Astrocyte (in vitro differentiated cells and primary cell): ENCODE data around the gene ST8SIA2. TPM values are rescaled to one million over a fixed set of nuclear protein-coding genes. Genes with fewer than 3 reads are reported as not detected.

Experiments used
- DNase-seq: peaks from one replicate; pipeline ENCODE4 v3.0.0-alpha.2; 2010; ENCODE audit warnings: low read depth
- FAIRE-seq: peaks from 2 replicates; lab custom pipeline; 2011; peaks lifted over from hg19 to GRCh38; lab: Jason Lieb, UNC
- H2AFZ ChIP-seq: 2 replicates; pipeline ENCODE4 v1.6.0; 2012; ENCODE audit warnings: low read depth, low read length, inconsistent platforms
- H3K27ac ChIP-seq: 2 replicates; pipeline ENCODE4 v1.5.1; 2011; ENCODE audit warnings: low read depth, low read length, inconsistent platforms
- H3K27me3 ChIP-seq: 2 replicates; pipeline ENCODE4 v1.6.0; 2011; ENCODE audit warnings: low read length, inconsistent platforms; ENCODE audit not compliant: insufficient read depth
- H3K36me3 ChIP-seq: 2 replicates; pipeline ENCODE4 v1.5.1; 2011; ENCODE audit warnings: low read length, inconsistent platforms; ENCODE audit not compliant: insufficient read depth
- H3K4me1 ChIP-seq: 2 replicates; pipeline ENCODE4 v1.5.1; 2011; ENCODE audit warnings: low read length, inconsistent platforms; ENCODE audit not compliant: insufficient read depth
- H3K4me2 ChIP-seq: 2 replicates; pipeline ENCODE4 v1.6.0; 2012; ENCODE audit warnings: low read length, inconsistent platforms
- H3K4me3 ChIP-seq: 2 replicates; pipeline ENCODE4 v1.5.1; 2011; ENCODE audit warnings: low read depth, mild to moderate bottlenecking, low read length, inconsistent platforms; ENCODE audit not compliant: insufficient read depth
- H3K79me2 ChIP-seq: 2 replicates; pipeline ENCODE4 v1.6.0; 2012; ENCODE audit warnings: mild to moderate bottlenecking, low read length, inconsistent platforms; ENCODE audit not compliant: insufficient read depth
- H3K9ac ChIP-seq: 2 replicates; pipeline ENCODE4 v1.6.0; 2012; ENCODE audit warnings: mild to moderate bottlenecking, low read length, inconsistent platforms
- H3K9me3 ChIP-seq: 2 replicates; pipeline ENCODE4 v1.5.1; 2012; ENCODE audit warnings: low read depth, mild to moderate bottlenecking, low read length, inconsistent platforms; ENCODE audit not compliant: insufficient read depth
- H4K20me1 ChIP-seq: 2 replicates; pipeline ENCODE4 v1.6.0; 2012; ENCODE audit warnings: low read length, inconsistent platforms; ENCODE audit not compliant: insufficient read depth
- H3K27ac Mint-ChIP-seq: one replicate; pipeline ENCODE4 v1.8.0; 2021; ENCODE audit warnings: mild to moderate bottlenecking, mixed read lengths; ENCODE audit not compliant: unreplicated experiment
- H3K27me3 Mint-ChIP-seq: one replicate; pipeline ENCODE4 v1.8.0; 2021; ENCODE audit warnings: low read depth, mixed read lengths; ENCODE audit not compliant: unreplicated experiment
- H3K36me3 Mint-ChIP-seq: one replicate; pipeline ENCODE4 v1.8.0; 2021; ENCODE audit warnings: low read depth, mixed read lengths; ENCODE audit not compliant: unreplicated experiment
- H3K4me1 Mint-ChIP-seq: one replicate; pipeline ENCODE4 v1.8.0; 2021; ENCODE audit warnings: low read depth, mixed read lengths; ENCODE audit not compliant: unreplicated experiment
- H3K4me3 Mint-ChIP-seq: one replicate; pipeline ENCODE4 v1.8.0; 2021; ENCODE audit warnings: mild to moderate bottlenecking, moderate library complexity, mixed read lengths; ENCODE audit not compliant: unreplicated experiment
- H3K9me3 Mint-ChIP-seq: one replicate; pipeline ENCODE4 v1.8.0; 2021; ENCODE audit warnings: mild to moderate bottlenecking, mixed read lengths; ENCODE audit not compliant: unreplicated experiment
- EZH2 ChIP-seq: IDR thresholded peaks from 2 replicates; pipeline ENCODE4 v1.6.1; 2012; ENCODE audit warnings: mild to moderate bottlenecking, low read length, inconsistent platforms; ENCODE audit not compliant: insufficient read depth
- total RNA-seq: library from RNA; stranded (reverse); gene quantifications from 2 replicates; pipeline ENCODE4 v1.2.1, GENCODE V29; 2021
- TF ChIP-seq, protein P1 (sequence below): IDR thresholded peaks from 2 replicates; pipeline ENCODE4 v1.5.1; 2011; ENCODE audit warnings: low read depth, mild to moderate bottlenecking, inconsistent platforms, low read length, moderate library complexity; ENCODE audit not compliant: insufficient read depth

ST8SIA2 gene
- total RNA-seq, 1 donor from 2014 or later: 8.6 TPM

DNA sequence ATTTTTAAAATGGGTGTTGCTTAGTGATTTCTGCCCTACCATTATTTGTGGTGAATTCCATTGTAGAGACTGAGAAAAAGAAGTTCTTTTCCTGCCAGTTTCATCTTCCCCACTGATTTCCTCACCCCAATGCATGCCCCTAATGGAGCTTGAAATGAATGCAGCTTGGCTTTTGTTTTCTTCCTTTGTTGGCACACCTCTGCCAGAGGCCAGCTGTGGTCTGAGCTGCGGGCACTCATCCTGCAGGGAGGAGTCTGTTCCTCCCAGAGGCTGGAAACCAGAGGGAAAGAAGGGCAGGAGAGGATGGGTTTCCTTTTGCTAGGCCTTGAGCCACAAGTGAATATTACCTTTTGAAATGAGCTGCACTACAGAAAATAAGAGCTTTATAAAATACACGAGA lies 9.3 kb upstream of the ST8SIA2 start:
- Histone ChIP-seq H3K9me3 (no peaks in the 10 kb centered on the region), H3K27me3 (peaks cover 7% of the 10 kb centered on the region), H3K4me2 (no peak overlapping the region), H3K79me2 (no peaks in the 10 kb centered on the region), H3K9ac (no peak overlapping the region), H3K4me3 (no peak overlapping the region), H4K20me1 (no peaks in the 10 kb centered on the region), H3K4me1 (peaks cover 8% of the 10 kb centered on the region), H3K36me3 (no peaks in the 10 kb centered on the region), H2AFZ (no peak overlapping the region), H3K27ac (no peak overlapping the region)
- no peaks in the 10 kb centered on the region for H3K36me3 Mint-ChIP-seq
- H3K4me1 Mint-ChIP-seq: peaks cover 18% of the 10 kb centered on the region
- H3K9me3 Mint-ChIP-seq: peaks cover 3% of the 10 kb centered on the region
- H3K27me3 Mint-ChIP-seq: peaks cover 26% of the 10 kb centered on the region
- DNase-seq (no peak), FAIRE-seq (no peak)
- TF ChIP-seq, protein P1, sequence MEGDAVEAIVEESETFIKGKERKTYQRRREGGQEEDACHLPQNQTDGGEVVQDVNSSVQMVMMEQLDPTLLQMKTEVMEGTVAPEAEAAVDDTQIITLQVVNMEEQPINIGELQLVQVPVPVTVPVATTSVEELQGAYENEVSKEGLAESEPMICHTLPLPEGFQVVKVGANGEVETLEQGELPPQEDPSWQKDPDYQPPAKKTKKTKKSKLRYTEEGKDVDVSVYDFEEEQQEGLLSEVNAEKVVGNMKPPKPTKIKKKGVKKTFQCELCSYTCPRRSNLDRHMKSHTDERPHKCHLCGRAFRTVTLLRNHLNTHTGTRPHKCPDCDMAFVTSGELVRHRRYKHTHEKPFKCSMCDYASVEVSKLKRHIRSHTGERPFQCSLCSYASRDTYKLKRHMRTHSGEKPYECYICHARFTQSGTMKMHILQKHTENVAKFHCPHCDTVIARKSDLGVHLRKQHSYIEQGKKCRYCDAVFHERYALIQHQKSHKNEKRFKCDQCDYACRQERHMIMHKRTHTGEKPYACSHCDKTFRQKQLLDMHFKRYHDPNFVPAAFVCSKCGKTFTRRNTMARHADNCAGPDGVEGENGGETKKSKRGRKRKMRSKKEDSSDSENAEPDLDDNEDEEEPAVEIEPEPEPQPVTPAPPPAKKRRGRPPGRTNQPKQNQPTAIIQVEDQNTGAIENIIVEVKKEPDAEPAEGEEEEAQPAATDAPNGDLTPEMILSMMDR: no peak
- TF ChIP-seq EZH2: no peak
- H3K27ac Mint-ChIP-seq: no peak overlapping the region
- H3K4me3 Mint-ChIP-seq: no peak overlapping the region

DNA sequence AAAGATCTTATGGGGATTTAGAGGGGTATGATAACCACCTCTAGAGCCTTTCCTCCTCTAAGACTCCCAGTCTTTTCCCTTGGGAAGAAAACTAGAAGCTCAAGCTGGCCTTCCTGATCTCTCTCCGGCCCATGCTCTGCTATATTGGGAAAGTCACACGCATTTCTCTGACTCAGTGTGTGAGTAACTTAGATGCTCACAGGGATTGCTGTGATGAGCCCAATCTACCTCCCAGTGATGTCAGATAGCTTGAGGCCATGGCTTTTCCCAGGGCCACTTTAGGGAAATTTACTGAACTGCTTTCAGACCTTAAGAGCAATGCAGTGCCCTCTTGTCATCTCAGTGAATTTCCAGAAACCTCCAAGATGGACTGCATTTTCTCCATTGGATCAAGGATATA lies 8.6 kb upstream of the ST8SIA2 start:
- no peak for TF ChIP-seq EZH2
- Histone ChIP-seq H3K27ac (no peak overlapping the region), H2AFZ (no peak overlapping the region), H3K36me3 (no peaks in the 10 kb centered on the region), H4K20me1 (no peaks in the 10 kb centered on the region), H3K9ac (no peak overlapping the region), H3K4me2 (no peak overlapping the region), H3K4me1 (peaks cover 8% of the 10 kb centered on the region), H3K9me3 (no peaks in the 10 kb centered on the region), H3K79me2 (no peaks in the 10 kb centered on the region), H3K4me3 (no peak overlapping the region), H3K27me3 (peaks cover 7% of the 10 kb centered on the region)
- FAIRE-seq (no peak), DNase-seq (peak; percentile 18)
- Mint-ChIP-seq H3K9me3 (peaks cover 2% of the 10 kb centered on the region), H3K27ac (peak overlapping the region; percentile 50), H3K4me1 (peaks cover 18% of the 10 kb centered on the region), H3K27me3 (peaks cover 34% of the 10 kb centered on the region), H3K36me3 (no peaks in the 10 kb centered on the region), H3K4me3 (no peak overlapping the region)

DNA sequence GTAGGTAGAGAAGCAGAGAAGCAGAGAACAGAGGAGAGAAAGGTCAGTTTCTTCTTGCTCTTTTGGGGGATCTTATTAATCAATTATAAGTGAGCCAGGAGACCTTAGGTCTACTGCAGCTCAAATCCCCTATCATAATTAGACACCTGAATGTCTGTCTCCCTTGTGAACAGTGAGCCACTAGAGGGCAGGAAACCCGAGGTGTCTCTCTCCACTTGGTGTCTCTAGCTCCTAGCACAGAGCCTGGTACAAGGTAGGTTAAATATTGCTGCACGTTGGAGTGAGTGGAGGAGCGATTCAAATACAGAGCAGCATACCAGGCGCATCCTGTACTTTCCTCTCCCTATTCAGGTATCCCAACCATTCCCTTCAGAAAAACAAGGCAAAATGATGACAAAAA lies 2.0 kb upstream of the ST8SIA2 start:
- Histone ChIP-seq H2AFZ (no peak overlapping the region), H3K27ac (no peak overlapping the region), H3K4me3 (no peak overlapping the region), H3K27me3 (peaks cover 31% of the 10 kb centered on the region), H3K9ac (no peak overlapping the region), H4K20me1 (no peaks in the 10 kb centered on the region), H3K79me2 (peaks cover 16% of the 10 kb centered on the region), H3K36me3 (no peaks in the 10 kb centered on the region), H3K4me1 (peaks cover 7% of the 10 kb centered on the region), H3K4me2 (no peak overlapping the region), H3K9me3 (no peaks in the 10 kb centered on the region)
- H3K4me1 Mint-ChIP-seq: no peaks in the 10 kb centered on the region
- TF ChIP-seq, protein P1: peak; percentile 56
- TF ChIP-seq EZH2: no peak
- peak; percentile 28 for DNase-seq
- no peaks in the 10 kb centered on the region for H3K36me3 Mint-ChIP-seq
- peaks cover 67% of the 10 kb centered on the region for H3K27me3 Mint-ChIP-seq
- no peaks in the 10 kb centered on the region for H3K9me3 Mint-ChIP-seq
- no peak overlapping the region for H3K4me3 Mint-ChIP-seq
- peak; percentile 60 for FAIRE-seq
- H3K27ac Mint-ChIP-seq: no peak overlapping the region
